ENCODE results near the gene PSORS1C1.

GRCh38 chr6:31118178-31118577 lies 3.6 kb downstream of the PSORS1C1 start:
- TF ChIP-seq CTCF (conservative IDR thresholded peaks at IDR 0.05) (no peak), ZFX (IDR thresholded peaks at IDR 0.05) (no peak)
